ENCODE data around the gene TBXAS1.

Gene TBXAS1

GRCh38 chr7:139829025-139829774 is at the start of gene TBXAS1:
TSS of gene TBXAS1 (plus strand) at chr7:139829264. CDS start at chr7:139829391, 127 bp downstream.
- no peak for DNase-seq (ENCODE audit: low read depth in 4 of 4, low spot score in 1 of 4)

- no peak for DNase-seq (ENCODE audit: low read depth in 4 of 4, low spot score in 1 of 4)
These were observed 46.1 kb upstream of the TBXAS1 start for GRCh38 chr7:139782932-139783331.

DNA sequence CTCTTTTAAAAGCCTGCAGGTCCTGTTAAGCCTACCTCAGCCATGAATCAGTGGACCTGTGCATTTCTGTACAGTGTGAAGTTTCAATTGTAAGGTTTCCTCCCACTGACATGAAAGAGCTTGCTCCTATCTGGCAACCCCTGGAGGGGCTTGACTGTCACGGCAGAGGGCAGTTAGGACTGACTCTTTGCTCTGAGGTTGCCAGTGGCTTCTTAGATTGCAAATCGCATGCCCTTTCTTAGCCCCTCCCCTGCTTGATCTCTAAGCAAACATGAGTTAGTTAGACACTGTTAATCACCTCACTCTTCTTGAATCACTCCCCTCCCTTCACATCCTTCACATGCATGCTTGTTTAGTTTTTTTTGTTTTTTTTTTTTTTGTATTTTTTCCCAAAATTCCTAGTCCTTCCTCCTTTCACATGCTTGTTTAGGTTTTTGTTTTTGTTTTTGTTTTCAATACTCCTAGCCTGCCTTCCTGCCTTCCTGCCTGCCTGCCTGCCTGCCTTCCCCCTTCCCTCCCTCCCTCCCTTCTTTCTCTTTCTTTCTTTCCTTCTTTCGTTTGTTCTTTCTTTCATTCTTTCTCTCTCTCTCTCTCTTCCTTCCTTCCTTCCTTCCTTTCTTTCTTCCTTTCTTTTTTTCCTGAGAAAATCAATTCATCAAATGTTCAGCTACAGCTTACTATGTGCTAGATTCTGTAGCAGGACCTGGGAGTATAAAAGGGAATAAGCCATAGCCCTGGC is 45.2 kb upstream of the TBXAS1 start:
- no peak for DNase-seq (ENCODE audit: low read depth in 4 of 4, low spot score in 1 of 4)

GRCh38 chr7:139784648-139785047 is 44.4 kb upstream of the TBXAS1 start:
- DNase-seq (ENCODE audit: low read depth in 4 of 4, low spot score in 1 of 4) = no peak

DNA sequence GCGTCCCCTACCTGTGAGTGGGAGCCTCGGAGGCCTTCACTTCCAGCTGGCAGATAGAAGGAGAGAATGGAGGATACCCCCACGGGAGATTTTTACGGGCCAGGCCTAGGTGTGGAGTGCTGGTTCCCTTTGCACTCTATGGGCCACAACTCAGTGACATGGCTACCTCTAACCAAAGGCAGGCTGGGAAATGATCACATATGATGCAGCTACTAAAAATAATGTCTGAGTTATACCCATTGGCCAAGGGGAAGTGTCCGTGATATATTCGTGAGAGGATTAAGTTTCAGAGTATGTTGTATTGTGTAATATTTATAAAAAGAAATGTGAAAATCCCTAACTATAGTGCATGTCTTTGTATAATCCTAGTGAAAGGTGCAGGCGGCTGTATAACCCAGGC is 37.7 kb upstream of the TBXAS1 start:
- DNase-seq (ENCODE audit: low read depth in 4 of 4, low spot score in 1 of 4) = no peak

GRCh38 chr7:139797607-139798006 is 31.5 kb upstream of the TBXAS1 start:
- DNase-seq (ENCODE audit: low read depth in 4 of 4, low spot score in 1 of 4) = no peak

GRCh38 chr7:139798221-139798620 is 30.8 kb upstream of the TBXAS1 start:
- DNase-seq (ENCODE audit: low read depth in 4 of 4, low spot score in 1 of 4) = no peak

GRCh38 chr7:139798892-139799291 is 30.2 kb upstream of the TBXAS1 start:
- no peak for DNase-seq (ENCODE audit: low read depth in 4 of 4, low spot score in 1 of 4)

GRCh38 chr7:139799586-139799985 is 29.5 kb upstream of the TBXAS1 start:
- DNase-seq (ENCODE audit: low read depth in 4 of 4, low spot score in 1 of 4) = no peak

- no peak for DNase-seq (ENCODE audit: low read depth in 4 of 4, low spot score in 1 of 4)
These were observed 24.5 kb upstream of the TBXAS1 start for GRCh38 chr7:139804571-139804970.

DNA sequence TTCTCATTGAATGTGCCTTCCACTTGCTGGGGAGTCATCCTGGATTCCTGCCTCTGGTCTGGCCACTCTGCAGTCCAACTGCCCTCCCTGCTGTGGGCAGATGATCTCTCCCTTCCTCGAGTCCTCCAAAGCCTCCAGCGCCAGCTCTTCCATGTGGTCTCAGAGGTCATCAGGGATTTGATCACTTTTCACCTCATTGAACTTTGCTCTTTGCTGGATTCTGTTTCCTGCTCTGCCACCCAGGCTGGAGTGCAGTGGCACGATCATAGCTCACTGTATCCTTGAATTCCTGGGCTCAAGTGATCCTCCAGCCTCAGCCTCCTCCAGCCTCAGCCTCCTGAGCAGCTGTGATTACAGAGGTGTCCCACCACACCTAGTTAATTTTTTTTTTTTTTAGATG is 22.1 kb upstream of the TBXAS1 start:
- no peak for DNase-seq (ENCODE audit: low read depth in 4 of 4, low spot score in 1 of 4)

GRCh38 chr7:139808427-139808826 is 20.6 kb upstream of the TBXAS1 start:
- no peak for DNase-seq (ENCODE audit: low read depth in 4 of 4, low spot score in 1 of 4)

GRCh38 chr7:139808846-139809442 is 20.1 kb upstream of the TBXAS1 start:
- DNase-seq (ENCODE audit: low read depth in 4 of 4, low spot score in 1 of 4) = no peak

GRCh38 chr7:139811066-139811465 is 18.0 kb upstream of the TBXAS1 start:
- no peak for DNase-seq (ENCODE audit: low read depth in 4 of 4, low spot score in 1 of 4)

- DNase-seq (ENCODE audit: low read depth in 4 of 4, low spot score in 1 of 4) = no peak
These were observed 15.9 kb upstream of the TBXAS1 start for GRCh38 chr7:139813151-139813550.

DNA sequence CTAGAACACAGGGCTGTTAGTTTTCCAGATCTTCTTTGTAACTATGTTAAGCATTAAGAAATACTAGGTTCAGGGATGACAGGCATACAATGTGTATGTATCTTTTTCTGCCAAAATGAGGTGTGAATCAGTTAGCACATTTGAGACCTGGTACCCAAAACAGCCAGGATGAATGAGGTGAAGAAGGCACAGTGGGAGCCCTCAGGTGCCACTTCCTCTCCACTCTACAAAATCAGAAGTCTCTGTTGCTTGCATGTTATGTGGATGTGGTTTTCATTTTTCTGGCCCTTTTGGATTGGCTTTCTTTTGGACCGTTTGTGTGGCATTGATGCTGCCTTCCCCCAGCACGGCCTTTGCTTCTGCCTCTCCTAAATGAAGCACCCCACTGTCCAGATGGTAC is 15.4 kb upstream of the TBXAS1 start:
- no peak for DNase-seq (ENCODE audit: low read depth in 4 of 4, low spot score in 1 of 4)

DNA sequence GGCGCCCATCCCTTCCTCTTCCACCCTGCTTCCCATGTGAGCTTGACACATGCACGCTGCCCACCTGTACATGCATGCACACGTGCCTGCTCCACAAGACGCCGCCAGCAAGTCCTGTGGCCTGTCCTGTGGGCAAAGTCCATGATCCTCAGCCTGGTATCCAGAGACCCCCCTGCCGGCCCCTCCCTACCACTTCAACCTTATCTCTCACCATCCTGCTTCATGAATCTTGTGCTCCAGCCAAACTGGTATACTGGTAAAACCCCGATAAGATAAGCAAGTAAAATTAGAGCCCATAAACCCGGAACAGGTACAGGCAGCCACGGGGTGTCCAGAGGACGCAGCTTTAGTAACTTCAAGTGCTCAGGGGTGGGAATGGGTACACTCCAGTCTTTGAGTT is 11.8 kb upstream of the TBXAS1 start:
- DNase-seq (ENCODE audit: low read depth in 4 of 4, low spot score in 1 of 4) = no peak

GRCh38 chr7:139820089-139820488 is 9.0 kb upstream of the TBXAS1 start:
- no peak for DNase-seq (ENCODE audit: low read depth in 4 of 4, low spot score in 1 of 4)

DNA sequence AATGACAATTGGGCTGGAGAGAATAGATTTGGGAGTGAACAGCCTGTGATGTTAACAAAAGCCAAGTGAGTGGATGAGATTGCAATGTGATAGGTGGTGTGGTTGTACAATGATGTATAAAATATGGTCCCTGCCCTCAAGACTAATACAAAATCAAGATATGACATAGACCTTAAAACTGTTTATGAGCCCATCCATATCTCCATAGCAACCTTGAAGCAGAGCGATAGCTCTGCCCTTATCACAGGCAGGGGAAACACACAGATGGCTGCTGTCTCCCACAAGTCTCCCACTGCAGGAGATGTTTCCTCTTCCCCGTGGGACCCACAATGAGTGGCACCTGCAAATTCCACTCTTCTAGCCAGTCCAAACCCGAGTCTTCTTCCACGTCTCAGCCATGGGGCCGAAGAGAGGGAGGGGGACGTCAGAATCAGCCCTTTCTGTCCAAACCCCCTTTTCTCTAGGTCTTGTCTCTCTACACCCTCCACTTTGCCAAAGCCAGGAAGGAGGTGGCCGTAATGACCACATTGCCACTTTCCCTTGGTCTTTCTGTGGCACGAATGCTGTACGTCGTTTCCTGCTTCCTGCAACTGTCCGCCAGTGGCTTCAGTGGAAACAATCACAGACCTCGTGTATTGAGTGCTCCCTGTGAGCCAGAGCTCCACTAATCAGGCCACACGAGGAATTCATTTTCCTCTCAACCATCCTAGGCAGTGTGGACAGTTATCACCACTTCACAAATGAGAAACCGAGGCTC is 7.5 kb upstream of the TBXAS1 start:
- DNase-seq (ENCODE audit: low read depth in 4 of 4, low spot score in 1 of 4) = no peak

- DNase-seq (ENCODE audit: low read depth in 4 of 4, low spot score in 1 of 4) = no peak
These were observed 6.2 kb upstream of the TBXAS1 start for GRCh38 chr7:139822855-139823254.

GRCh38 chr7:139823959-139824521 is 5.0 kb upstream of the TBXAS1 start:
- no peak for DNase-seq (ENCODE audit: low read depth in 4 of 4, low spot score in 1 of 4)
